ENCODE data around the gene DOCK6.

DNA sequence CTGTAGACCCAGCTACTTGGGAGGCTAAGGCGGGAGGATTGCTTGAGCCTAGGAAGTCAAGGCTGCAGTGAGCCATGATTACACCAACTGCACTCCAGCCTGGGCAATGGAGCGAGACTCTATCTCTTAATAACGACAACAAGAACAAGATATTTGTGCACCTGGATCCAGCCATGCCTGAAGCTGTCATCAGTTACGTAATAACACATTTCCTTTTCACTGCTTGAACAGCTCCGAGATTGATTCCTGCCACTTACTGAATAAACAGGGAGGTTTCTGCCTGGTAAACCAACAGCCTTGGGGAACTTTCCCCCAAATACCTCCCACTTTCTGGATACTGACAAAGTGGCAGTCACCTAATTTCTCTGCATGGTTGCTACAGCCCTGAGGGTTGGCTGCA, 70.4 kb downstream of the DOCK6 start:
- TF ChIP-seq, protein P1, sequence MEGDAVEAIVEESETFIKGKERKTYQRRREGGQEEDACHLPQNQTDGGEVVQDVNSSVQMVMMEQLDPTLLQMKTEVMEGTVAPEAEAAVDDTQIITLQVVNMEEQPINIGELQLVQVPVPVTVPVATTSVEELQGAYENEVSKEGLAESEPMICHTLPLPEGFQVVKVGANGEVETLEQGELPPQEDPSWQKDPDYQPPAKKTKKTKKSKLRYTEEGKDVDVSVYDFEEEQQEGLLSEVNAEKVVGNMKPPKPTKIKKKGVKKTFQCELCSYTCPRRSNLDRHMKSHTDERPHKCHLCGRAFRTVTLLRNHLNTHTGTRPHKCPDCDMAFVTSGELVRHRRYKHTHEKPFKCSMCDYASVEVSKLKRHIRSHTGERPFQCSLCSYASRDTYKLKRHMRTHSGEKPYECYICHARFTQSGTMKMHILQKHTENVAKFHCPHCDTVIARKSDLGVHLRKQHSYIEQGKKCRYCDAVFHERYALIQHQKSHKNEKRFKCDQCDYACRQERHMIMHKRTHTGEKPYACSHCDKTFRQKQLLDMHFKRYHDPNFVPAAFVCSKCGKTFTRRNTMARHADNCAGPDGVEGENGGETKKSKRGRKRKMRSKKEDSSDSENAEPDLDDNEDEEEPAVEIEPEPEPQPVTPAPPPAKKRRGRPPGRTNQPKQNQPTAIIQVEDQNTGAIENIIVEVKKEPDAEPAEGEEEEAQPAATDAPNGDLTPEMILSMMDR (conservative IDR thresholded peaks at IDR 0.05 in 1 of 2, IDR thresholded peaks at IDR 0.05 in 1 of 2; ENCODE audit: low read depth in 1 of 2, low read length in 2 of 2): no peak
- TF ChIP-seq EZH2 (IDR thresholded peaks at IDR 0.05; ENCODE audit: low read length, missing control alignments): no peak
